TTC549 (cell line): ENCODE data around the gene STOML3.

ENCODE experiments used
- FAIRE-seq: peaks from 2 replicates; lab custom pipeline; 2012; peaks lifted over from hg19 to GRCh38; lab: Jason Lieb, UNC

STOML3 gene

GRCh38 chr13:38981096-38981495 is 9.5 kb downstream of the STOML3 start:
- no peak for FAIRE-seq

GRCh38 chr13:38980750-38981078 is 9.9 kb downstream of the STOML3 start:
- FAIRE-seq, result no peak

GRCh38 chr13:38979891-38980749 is 10.5 kb downstream of the STOML3 start:
- no peak for FAIRE-seq

- FAIRE-seq, result no peak
These were observed 20.1 kb downstream of the STOML3 start for GRCh38 chr13:38970380-38971051.

- no peak for FAIRE-seq
These were observed 21.4 kb downstream of the STOML3 start for GRCh38 chr13:38969187-38969586.

- no peak for FAIRE-seq
These were observed 23.2 kb downstream of the STOML3 start for GRCh38 chr13:38967446-38967845.

GRCh38 chr13:38965281-38965680 is 25.4 kb downstream of the STOML3 start:
- FAIRE-seq, result no peak

- no peak for FAIRE-seq
These were observed 30.5 kb downstream of the STOML3 start for GRCh38 chr13:38960175-38960574.

GRCh38 chr13:38957794-38958592 is 32.6 kb downstream of the STOML3 start:
- FAIRE-seq, result no peak

GRCh38 chr13:38954844-38955243 is 35.8 kb downstream of the STOML3 start:
- no peak for FAIRE-seq

- FAIRE-seq, result no peak
These were observed 36.3 kb downstream of the STOML3 start for GRCh38 chr13:38954291-38954690.

GRCh38 chr13:38952827-38953226 is 37.8 kb downstream of the STOML3 start:
- no peak for FAIRE-seq

- no peak for FAIRE-seq
These were observed 38.9 kb downstream of the STOML3 start for GRCh38 chr13:38951525-38952313.

GRCh38 chr13:38950987-38951386 is 39.6 kb downstream of the STOML3 start:
- FAIRE-seq, result no peak

GRCh38 chr13:38947054-38947453 is 43.6 kb downstream of the STOML3 start:
- FAIRE-seq, result no peak

- FAIRE-seq, result no peak
These were observed 46.4 kb downstream of the STOML3 start for GRCh38 chr13:38944219-38944618.

GRCh38 chr13:38943231-38943630 is 47.4 kb downstream of the STOML3 start:
- no peak for FAIRE-seq

GRCh38 chr13:38941353-38941945 is 49.2 kb downstream of the STOML3 start:
- FAIRE-seq, result no peak

- FAIRE-seq, result no peak
These were observed 56.8 kb downstream of the STOML3 start for GRCh38 chr13:38933786-38934185.

GRCh38 chr13:38922170-38922569 is 68.5 kb downstream of the STOML3 start:
- no peak for FAIRE-seq

- FAIRE-seq, result no peak
These were observed 69.5 kb downstream of the STOML3 start for GRCh38 chr13:38921081-38921480.
